ENCODE data around the gene CNBP. TPM values are rescaled to one million over a fixed set of nuclear protein-coding genes. Genes with fewer than 3 reads are reported as not detected.
A peak's percentile ranks its signal among the peaks of the same experiment; 100 is the strongest.

CNBP gene
- total and polyA plus RNA-seq, 2 of the 13 experiments (the other 11 are each of a cell fraction or from before 2014, with no cell fraction given), result 282 to 354 TPM

DNA sequence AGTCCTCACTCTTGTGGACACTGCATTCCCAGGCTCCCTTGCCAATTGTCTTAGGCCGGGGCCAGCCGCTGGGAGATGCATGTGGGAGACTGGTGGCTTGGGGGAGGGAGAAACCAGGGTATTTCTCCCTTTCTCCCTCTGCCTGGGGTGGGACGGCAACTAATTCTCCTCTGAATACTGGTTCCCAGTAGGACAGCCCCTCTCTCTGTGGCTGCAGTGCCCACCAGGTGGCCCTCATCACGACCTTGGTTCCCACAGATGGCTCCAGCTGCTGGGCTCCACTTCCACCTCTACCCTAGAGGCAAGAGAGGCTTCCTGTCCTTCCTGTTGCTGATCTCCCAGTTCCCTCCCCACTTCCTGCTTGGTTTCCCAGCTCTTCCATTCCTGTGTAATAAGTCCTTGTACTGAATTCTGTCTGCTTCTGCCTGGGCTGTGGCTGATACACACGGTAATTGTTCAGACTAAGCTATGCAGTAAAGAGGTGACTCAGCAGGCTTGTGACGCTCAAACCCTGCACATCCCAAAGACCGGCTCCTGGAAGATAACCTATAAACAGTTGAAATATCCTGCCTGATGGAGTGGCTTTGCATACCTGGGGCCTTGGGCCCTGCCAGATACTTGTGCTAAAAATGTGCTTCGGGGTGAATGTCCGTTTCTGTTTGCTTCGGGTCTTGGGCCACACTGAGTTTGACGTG lies 45.3 kb upstream of the CNBP start (continued):
- TF ChIP-seq NCOR1 (IDR thresholded peaks at IDR 0.05; ENCODE audit: borderline replicate concordance, low read length), result no peak
- no peak for TF ChIP-seq GLI4 (CRISPR knock-in tag; IDR thresholded peaks at IDR 0.05; ENCODE audit: borderline replicate concordance)
- TF ChIP-seq, protein P1, sequence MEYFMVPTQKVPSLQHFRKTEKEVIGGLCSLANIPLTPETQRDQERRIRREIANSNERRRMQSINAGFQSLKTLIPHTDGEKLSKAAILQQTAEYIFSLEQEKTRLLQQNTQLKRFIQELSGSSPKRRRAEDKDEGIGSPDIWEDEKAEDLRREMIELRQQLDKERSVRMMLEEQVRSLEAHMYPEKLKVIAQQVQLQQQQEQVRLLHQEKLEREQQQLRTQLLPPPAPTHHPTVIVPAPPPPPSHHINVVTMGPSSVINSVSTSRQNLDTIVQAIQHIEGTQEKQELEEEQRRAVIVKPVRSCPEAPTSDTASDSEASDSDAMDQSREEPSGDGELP (IDR thresholded peaks at IDR 0.05; ENCODE audit: borderline replicate concordance, low read depth), result peak; percentile 36; the same call in 1 of the 2 replicates
- no peak for TF ChIP-seq ZNF746 (CRISPR knock-in tag; IDR thresholded peaks at IDR 0.05)
- TF ChIP-seq RELA (CRISPR knock-in tag; IDR thresholded peaks at IDR 0.05), result no peak
- TF ChIP-seq MAFK (conservative IDR thresholded peaks at IDR 0.05 in 1 of 2, IDR thresholded peaks at IDR 0.05 in 1 of 2; ENCODE audit: low read length in 2 of 2), result peak; percentile 28 to 35; a peak in 1 of 4 replicates
- TF ChIP-seq ZNF564 (CRISPR knock-in tag; IDR thresholded peaks at IDR 0.05), result no peak
- no peak for TF ChIP-seq ZNF775 (CRISPR knock-in tag; IDR thresholded peaks at IDR 0.05; ENCODE audit: borderline replicate concordance)
- TF ChIP-seq HMGA1 (CRISPR knock-in tag; conservative IDR thresholded peaks at IDR 0.05), result no peak
- no peak; the same call in 1 of the 2 replicates for TF ChIP-seq RXRB (CRISPR knock-in tag; IDR thresholded peaks at IDR 0.05; ENCODE audit: borderline replicate concordance)
- no peak for TF ChIP-seq TP53 (CRISPR knock-in tag; conservative IDR thresholded peaks at IDR 0.05)
- no peak for TF ChIP-seq ZNF781 (CRISPR knock-in tag; IDR thresholded peaks at IDR 0.05; ENCODE audit: borderline replicate concordance, not compliant biosample characterization)
- no peak for TF ChIP-seq NR1H2 (CRISPR knock-in tag; IDR thresholded peaks at IDR 0.05; ENCODE audit: borderline replicate concordance, low read depth)
- peak; percentile 49; the same call in 1 of the 2 replicates for TF ChIP-seq ZBTB20 (CRISPR knock-in tag; IDR thresholded peaks at IDR 0.05; ENCODE audit: borderline replicate concordance, low read depth)
- no peak for TF ChIP-seq ARNTL (CRISPR knock-in tag; IDR thresholded peaks at IDR 0.05)
- TF ChIP-seq KAT8 (CRISPR knock-in tag; IDR thresholded peaks at IDR 0.05), result peak; percentile 77
- peak; percentile 14; the same call in 1 of the 2 replicates for TF ChIP-seq NFE2 (CRISPR knock-in tag; IDR thresholded peaks at IDR 0.05)
- TF ChIP-seq MXI1 (IDR thresholded peaks at IDR 0.05; ENCODE audit: borderline replicate concordance, low read depth, low read length), result no peak
- TF ChIP-seq MED1 (CRISPR knock-in tag; IDR thresholded peaks at IDR 0.05), result peak; percentile 36; the same call in 1 of the 2 replicates
- peak; percentile 27; the same call in 1 of the 2 replicates for TF ChIP-seq ETV5 (CRISPR knock-in tag; IDR thresholded peaks at IDR 0.05; ENCODE audit: borderline replicate concordance)
- peak; percentile 45; the same call in 1 of the 2 replicates for TF ChIP-seq FOSL2 (CRISPR knock-in tag; IDR thresholded peaks at IDR 0.05)
- TF ChIP-seq FOXA3 (CRISPR knock-in tag; IDR thresholded peaks at IDR 0.05), result no peak
- TF ChIP-seq, protein P2, sequence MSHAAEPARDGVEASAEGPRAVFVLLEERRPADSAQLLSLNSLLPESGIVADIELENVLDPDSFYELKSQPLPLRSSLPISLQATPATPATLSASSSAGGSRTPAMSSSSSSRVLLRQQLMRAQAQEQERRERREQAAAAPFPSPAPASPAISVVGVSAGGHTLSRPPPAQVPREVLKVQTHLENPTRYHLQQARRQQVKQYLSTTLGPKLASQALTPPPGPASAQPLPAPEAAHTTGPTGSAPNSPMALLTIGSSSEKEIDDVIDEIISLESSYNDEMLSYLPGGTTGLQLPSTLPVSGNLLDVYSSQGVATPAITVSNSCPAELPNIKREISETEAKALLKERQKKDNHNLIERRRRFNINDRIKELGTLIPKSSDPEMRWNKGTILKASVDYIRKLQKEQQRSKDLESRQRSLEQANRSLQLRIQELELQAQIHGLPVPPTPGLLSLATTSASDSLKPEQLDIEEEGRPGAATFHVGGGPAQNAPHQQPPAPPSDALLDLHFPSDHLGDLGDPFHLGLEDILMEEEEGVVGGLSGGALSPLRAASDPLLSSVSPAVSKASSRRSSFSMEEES (CRISPR knock-in tag; IDR thresholded peaks at IDR 0.05), result no peak
- TF ChIP-seq, protein P3, sequence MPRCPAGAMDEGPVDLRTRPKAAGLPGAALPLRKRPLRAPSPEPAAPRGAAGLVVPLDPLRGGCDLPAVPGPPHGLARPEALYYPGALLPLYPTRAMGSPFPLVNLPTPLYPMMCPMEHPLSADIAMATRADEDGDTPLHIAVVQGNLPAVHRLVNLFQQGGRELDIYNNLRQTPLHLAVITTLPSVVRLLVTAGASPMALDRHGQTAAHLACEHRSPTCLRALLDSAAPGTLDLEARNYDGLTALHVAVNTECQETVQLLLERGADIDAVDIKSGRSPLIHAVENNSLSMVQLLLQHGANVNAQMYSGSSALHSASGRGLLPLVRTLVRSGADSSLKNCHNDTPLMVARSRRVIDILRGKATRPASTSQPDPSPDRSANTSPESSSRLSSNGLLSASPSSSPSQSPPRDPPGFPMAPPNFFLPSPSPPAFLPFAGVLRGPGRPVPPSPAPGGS (CRISPR knock-in tag; IDR thresholded peaks at IDR 0.05), result no peak
- no peak for TF ChIP-seq ZNF652 (CRISPR knock-in tag; IDR thresholded peaks at IDR 0.05; ENCODE audit: borderline replicate concordance, low read depth)
- TF ChIP-seq FLYWCH1 (CRISPR knock-in tag; IDR thresholded peaks at IDR 0.05), result no peak

Measured in HepG2 (cell line).